ENCODE measurements around the gene ABHD8. TPM values are rescaled to one million over a fixed set of nuclear protein-coding genes. Genes with fewer than 3 reads are reported as not detected.

Gene ABHD8
- total RNA-seq, 1 donor from 2014 or later, result 17.1 TPM

- Histone ChIP-seq H3K36me3 (peaks cover 46% of the 10 kb centered on the region), H3K9me3 (no peaks in the 10 kb centered on the region), H3K4me3 (no peak overlapping the region), H3K27me3 (no peaks in the 10 kb centered on the region), H3K4me1 (no peaks in the 10 kb centered on the region), H3K27ac (no peak overlapping the region)
- no peak for TF ChIP-seq CTCF (IDR thresholded peaks at IDR 0.05)
- ATAC-seq (no peak), DNase-seq (no peak)
- intact Hi-C loops (cut with DNase I), result no loop called here
Observed at GRCh38 chr19:17320435-17320834, 17.2 kb upstream of the ABHD8 start.

- H3K27me3 ChIP-seq, result no peaks in the 10 kb centered on the region
- intact Hi-C loops (cut with DNase I), result no loop called here
- no peaks in the 10 kb centered on the region for H3K9me3 ChIP-seq
- TF ChIP-seq CTCF (IDR thresholded peaks at IDR 0.05), result no peak
- peaks cover 51% of the 10 kb centered on the region for H3K36me3 ChIP-seq
- ATAC-seq, result no peak
- H3K4me1 ChIP-seq, result no peaks in the 10 kb centered on the region
- no peak overlapping the region for H3K27ac ChIP-seq
- no peak overlapping the region for H3K4me3 ChIP-seq
- no peak for DNase-seq
Observed at GRCh38 chr19:17319473-17320238, 16.4 kb upstream of the ABHD8 start.

- intact Hi-C loops (cut with DNase I), result no loop called here
- no peak overlapping the region for H3K27ac ChIP-seq
- no peaks in the 10 kb centered on the region for H3K4me1 ChIP-seq
- H3K36me3 ChIP-seq, result peaks cover 58% of the 10 kb centered on the region
- no peak overlapping the region for H3K4me3 ChIP-seq
- H3K9me3 ChIP-seq, result no peaks in the 10 kb centered on the region
- H3K27me3 ChIP-seq, result no peaks in the 10 kb centered on the region
- no peak for ATAC-seq
- DNase-seq, result no peak
- TF ChIP-seq CTCF (IDR thresholded peaks at IDR 0.05), result no peak
Observed at GRCh38 chr19:17318966-17319365, 15.7 kb upstream of the ABHD8 start.

- ATAC-seq, result no peak
- Histone ChIP-seq H3K36me3 (peaks cover 33% of the 10 kb centered on the region), H3K4me3 (no peak overlapping the region), H3K9me3 (no peaks in the 10 kb centered on the region), H3K27ac (no peak overlapping the region), H3K27me3 (no peaks in the 10 kb centered on the region), H3K4me1 (peaks cover 19% of the 10 kb centered on the region)
- DNase-seq, result no peak
- intact Hi-C loops (cut with DNase I), result no loop called here
- TF ChIP-seq CTCF (IDR thresholded peaks at IDR 0.05), result no peak
Observed at GRCh38 chr19:17314007-17314593, 10.9 kb upstream of the ABHD8 start.

GRCh38 chr19:17312189-17313113, 9.2 kb upstream of the ABHD8 start:
- ATAC-seq, result no peak
- H3K9me3 ChIP-seq, result no peaks in the 10 kb centered on the region
- H3K4me3 ChIP-seq, result no peak overlapping the region
- no peak for TF ChIP-seq CTCF (IDR thresholded peaks at IDR 0.05)
- H3K27ac ChIP-seq, result no peak overlapping the region
- DNase-seq, result no peak
- H3K27me3 ChIP-seq, result no peaks in the 10 kb centered on the region
- peaks cover 32% of the 10 kb centered on the region for H3K36me3 ChIP-seq
- peaks cover 19% of the 10 kb centered on the region for H3K4me1 ChIP-seq
- intact Hi-C loops (cut with DNase I), result no loop called here
